HG03521 (cell line): ENCODE data around the gene SLC4A7.
"Not testable (repeated sequence)": the region's sequence is repeated elsewhere in the genome, so short reads cannot be mapped to it uniquely, and the experiment has no call there.

Experiments used
- ATAC-seq: cut with Tn5 transposase; IDR thresholded peaks from one replicate; pipeline ENCODE4 v1.9.1; 2021; ENCODE audit warnings: mild to moderate bottlenecking, moderate library complexity; ENCODE audit not compliant: unreplicated experiment

Gene SLC4A7

DNA sequence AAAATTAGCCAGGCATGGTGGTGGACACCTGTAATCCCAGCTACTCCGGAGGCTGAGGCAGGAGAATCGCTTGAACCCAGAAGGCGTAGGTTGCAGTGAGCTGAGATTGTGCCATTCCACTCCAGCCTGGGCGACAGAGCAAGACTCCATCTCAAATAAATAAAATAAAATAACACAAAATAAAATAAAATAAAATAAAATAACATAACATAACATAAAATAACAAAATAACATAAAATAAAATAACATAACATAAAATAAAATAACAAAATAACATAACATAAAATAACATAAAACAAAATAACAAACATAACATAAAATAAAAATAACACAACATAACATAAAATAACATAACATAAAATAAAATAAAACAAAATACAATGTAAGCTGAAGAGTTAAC is 45.8 kb downstream of the SLC4A7 start:
- not testable (repeated sequence) for ATAC-seq

DNA sequence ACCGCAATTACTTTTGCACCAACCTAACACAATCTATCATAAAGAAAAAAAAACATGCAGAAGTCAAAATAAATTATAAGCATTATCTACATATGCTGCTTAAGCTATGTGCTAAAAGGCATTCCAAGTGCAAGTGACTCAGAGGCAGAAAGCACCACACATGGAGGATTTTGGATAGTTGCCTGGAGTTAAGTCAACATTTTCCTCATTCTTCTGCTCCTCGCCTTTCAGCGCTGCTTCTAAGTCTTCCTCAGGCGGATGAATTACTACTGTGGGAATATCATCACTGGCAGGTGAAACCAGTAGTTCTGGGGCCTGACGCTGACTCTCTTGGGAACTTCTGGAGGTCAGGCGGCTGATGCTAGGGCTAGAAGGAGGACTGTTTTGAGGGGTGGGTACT is 53.1 kb downstream of the SLC4A7 start:
- no peak for ATAC-seq

- ATAC-seq = no peak
These were observed 54.3 kb downstream of the SLC4A7 start for GRCh38 chr3:27429909-27430308.

GRCh38 chr3:27428446-27428845 is 55.7 kb downstream of the SLC4A7 start:
- ATAC-seq = no peak

DNA sequence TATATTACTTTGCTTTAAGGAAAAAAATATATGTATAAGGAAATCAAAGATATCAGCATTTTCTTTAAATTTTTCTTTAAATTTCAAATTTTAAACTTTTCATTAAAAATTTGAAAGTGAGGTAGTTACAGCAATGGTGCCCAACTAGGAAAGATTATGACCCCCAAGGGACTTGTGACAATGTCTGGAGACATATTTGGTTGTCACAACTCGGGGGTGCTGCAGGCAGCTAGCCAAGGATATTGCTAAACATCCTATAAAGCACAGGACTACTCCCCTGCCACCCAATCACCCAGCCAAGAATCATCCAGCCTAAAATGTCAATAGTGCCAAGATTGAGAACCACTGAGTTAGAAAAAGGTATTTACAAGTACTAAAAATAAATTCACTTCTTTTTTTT is 57.3 kb downstream of the SLC4A7 start:
- ATAC-seq = no peak

DNA sequence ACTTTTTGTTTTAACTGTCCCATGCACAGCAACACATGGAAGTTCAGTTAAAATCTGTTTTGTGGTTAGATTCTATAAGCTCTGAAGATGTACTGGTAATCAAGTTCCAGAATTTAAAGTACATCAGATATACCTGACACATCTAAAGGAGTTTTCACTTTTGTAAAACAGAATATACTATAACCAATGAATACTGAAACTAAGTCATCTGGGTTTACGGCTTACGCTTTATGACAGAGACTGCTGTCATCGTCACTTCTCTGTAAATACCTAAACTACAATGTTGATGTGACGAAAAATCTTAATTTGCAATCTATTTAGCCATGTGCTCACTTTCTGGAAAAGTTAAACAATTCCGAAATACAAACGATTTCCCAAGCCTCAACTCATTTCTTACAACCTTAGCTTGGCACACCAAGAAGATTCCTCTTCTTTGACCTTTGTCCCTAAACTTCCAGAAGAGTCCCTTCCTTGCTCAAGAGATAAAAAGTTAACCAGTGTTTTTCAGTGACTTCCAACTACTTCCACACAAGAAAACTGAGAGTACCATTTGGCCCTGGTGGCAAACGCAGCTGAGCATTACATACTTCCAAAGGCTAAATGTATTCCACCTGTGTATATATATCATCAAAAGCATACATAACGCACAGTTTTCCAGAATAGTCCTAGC is 58.2 kb downstream of the SLC4A7 start:
- ATAC-seq = no peak

DNA sequence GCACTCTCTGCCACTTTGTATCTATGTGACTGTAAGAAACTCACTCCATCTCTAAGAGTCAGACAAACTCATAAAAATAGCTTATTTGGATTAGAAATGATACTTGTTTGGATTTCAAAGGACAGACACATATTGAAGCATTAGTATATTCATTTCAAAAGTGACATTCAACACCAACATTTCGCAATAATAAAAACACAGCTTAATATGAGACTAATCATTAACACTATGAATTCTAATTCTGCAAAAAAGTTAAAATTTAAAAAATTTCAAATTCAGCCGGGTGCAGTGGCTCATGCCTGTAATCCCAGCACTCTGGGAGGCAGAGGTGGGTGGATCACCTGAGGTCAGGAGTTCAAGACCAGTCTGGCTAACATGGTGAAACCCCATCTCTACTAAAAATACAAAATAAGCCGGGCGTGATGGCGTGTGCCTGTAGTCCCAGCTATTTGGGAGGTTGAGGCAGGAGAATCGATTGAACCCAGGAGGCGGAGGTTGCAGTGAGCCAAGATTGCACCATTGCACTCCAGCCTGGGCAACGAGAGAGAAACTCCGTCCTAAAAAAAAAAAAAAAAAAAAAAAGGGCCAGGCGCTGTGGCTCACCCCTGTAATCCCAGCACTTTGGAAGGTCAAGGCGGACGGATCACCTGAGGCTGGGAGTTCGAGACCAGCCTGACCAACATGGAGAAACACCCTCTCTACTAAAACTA is 59.2 kb downstream of the SLC4A7 start:
- ATAC-seq = not testable (repeated sequence)

- no peak for ATAC-seq
These were observed 60.7 kb downstream of the SLC4A7 start for GRCh38 chr3:27423463-27423862.

DNA sequence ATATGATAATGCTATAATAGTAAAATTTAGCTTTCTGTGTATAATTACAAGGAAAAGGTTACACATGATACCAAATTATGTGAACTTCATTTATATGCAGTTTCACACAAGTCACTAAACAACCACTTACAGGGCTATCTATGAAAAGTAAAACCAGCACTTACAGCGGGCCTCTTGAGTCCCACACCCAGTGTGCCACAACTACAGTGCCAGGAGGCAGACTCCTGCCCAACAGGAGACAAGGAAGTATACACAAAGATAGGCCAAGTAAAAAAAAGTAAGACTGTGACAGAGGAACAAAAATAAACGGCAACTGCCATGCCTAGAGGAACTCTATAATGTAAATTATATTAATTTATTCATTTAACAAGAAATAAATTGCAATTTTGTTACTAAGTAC is 61.6 kb downstream of the SLC4A7 start:
- no peak for ATAC-seq

DNA sequence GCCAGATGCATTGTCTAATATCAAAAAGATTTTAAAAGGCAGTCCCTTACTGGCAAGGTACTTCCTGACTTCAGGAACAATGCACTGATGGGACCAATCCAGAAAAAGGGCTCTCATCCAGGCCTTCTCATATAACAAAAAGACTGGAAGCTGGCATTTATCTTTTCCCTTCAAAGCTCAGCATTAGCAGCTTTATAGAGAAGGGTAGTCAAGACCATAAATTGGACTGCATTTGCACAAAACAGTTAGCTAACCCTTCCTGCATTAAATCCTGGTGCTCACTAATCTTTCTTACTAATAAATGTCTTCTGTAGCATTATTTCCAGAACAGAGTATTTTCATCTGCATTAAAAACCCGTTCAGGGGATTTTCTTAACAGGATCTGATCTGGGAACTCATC is 69.0 kb downstream of the SLC4A7 start:
- no peak for ATAC-seq

DNA sequence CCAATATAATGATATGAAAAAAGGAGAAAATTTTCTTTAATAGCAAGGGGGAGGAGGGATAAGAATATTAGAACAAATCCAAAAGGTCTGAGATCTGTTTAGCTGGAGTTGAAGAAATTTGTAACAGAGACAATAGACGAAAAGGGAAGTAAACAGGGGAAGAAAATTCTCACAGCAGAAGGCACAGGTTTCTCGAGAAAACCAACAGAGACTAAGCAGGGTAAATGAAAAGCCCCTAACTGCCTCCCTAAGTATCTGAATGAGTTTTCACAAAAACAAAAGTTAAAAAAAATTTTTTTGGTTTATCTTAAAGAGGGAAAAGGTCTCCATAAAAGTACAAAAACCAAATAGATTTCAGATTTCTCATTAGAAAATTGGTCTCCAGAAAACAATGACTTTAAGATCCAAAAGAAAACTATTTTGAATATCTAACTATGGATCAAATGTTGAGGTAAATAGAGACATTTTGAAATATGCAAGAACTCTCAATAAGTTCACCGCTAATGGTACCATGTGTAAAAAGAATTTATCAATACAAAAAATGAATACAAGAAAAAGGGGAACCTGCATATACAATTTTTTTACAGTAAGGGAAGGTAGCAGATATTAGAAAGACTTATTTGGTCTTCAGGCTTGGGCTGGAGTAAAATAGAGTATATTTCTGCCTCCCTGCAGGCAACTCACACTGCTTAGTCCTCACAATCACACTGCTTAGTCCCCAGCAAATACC is 91.1 kb downstream of the SLC4A7 start:
- peak; percentile 59 for ATAC-seq

GRCh38 chr3:27392414-27392813 is 91.8 kb downstream of the SLC4A7 start:
- ATAC-seq = not testable (repeated sequence)

GRCh38 chr3:27391796-27392195 is 92.4 kb downstream of the SLC4A7 start:
- ATAC-seq = no peak

- ATAC-seq = no peak
These were observed 96.6 kb downstream of the SLC4A7 start for GRCh38 chr3:27387625-27388024.

DNA sequence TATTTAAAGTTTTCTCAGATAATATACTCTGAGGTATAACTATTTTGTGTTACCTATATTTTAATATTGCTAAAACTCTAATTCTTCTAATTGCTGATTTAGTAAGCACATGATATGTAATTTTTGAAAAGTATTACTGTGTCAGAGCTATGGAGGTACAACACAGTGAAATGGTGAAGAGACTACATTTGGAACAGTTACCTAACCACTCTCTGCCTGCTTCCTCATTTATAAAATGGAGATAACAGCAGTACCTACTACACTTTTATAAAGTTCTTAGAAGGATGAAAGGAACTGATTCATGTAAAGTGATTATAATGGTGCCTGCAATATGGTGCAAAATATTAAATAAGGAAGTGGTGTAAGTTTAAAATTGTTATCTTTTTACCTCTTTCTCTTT is 98.7 kb downstream of the SLC4A7 start:
- no peak for ATAC-seq

DNA sequence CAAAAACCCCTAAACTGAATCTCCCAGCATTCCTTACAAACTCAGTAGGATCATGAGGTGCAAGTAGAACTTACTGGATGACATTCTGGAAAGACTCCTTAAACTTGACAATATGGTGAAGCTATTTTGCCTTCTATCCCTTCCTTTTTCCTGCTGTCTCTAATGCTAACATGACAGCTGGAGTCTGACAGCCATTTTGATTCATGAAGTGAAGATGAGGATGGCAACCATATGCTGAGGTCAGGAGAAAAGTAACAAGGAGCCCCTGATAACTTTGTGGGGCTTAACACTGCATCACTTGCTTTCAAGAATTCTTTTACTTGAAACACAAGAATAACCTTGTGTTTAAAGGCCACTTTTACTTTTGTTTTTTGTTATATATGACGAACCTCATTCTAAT is 100.0 kb downstream of the SLC4A7 start:
- ATAC-seq = no peak

- no peak for ATAC-seq
These were observed 103.5 kb downstream of the SLC4A7 start for GRCh38 chr3:27380433-27381357.

- no peak for ATAC-seq
These were observed 105.9 kb downstream of the SLC4A7 start for GRCh38 chr3:27378331-27378730.

DNA sequence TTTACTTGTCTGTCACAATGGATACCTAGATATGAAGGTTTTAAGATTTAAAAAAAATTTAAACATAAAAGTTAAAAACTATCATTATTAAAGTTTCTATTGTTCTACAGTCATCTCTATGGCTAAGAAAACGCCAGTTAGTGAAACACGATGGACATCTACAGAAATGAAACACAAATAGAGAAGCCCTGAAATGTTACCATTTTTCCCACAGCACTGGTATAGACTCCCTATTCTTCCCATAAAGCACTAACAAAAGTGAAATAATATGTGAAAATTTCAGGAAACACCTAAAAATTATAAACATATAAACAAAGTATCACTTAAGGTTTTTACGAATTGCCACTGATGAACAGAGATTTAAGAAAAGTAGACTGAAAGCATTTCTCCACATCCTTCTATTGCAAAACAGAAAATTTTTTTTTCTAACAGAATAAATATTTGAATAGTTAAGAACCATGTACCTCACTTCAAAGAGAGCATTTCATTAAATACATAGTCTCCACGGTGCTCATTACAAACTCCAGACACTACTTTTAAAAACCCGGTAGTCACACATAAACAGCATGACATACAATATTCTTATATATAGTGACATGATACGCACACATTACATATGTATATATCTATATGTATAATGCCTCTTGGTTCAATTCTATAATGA is 107.9 kb downstream of the SLC4A7 start:
- ATAC-seq = no peak

GRCh38 chr3:27368831-27369607 is 115.2 kb downstream of the SLC4A7 start, which contains the start of gene NEK10:
NEK10 (minus strand) TSS chr3:27369383; CDS start chr3:27352882, 16,501 bp downstream.
- ATAC-seq = peak; percentile 100
